Esophagus muscularis mucosa (tissue), 4 donors: ENCODE measurements around the gene NRXN3. TPM values are rescaled to one million over a fixed set of nuclear protein-coding genes. Genes with fewer than 3 reads are reported as not detected.

Source experiments
- DNase-seq: peaks from one replicate; pipeline ENCODE4 v3.0.0-alpha.2; 2017; ENCODE audit errors: extremely low spot score
- H3K27ac ChIP-seq, 4 donors: fragments of 200-600 bp; sonication (generic); replicated peaks in 1 of 4; 1 replicate in 3 of 4; 2 replicates in 1 of 4; pipeline ENCODE4 v1.5.1; 2016 to 2019; ENCODE audit warnings: mild to moderate bottlenecking in 1 of 4
- H3K27me3 ChIP-seq, 4 donors: fragments of 200-600 bp; sonication (generic); one replicate each; pipeline versions ENCODE4 v1.5.1 to v1.6.0; 2016 to 2019
- H3K36me3 ChIP-seq, 4 donors: fragments of 200-600 bp; sonication (generic); one replicate each; pipeline ENCODE4 v1.5.1; 2016 to 2019
- H3K4me1 ChIP-seq, 4 donors: fragments of 200-600 bp; sonication (generic); one replicate each; pipeline ENCODE4 v1.5.1; 2016 to 2019
- H3K4me3 ChIP-seq, 4 donors: fragments of 200-600 bp; sonication (generic); 1 replicate in 2 of 4; 2 replicates in 2 of 4; pipeline ENCODE4 v1.5.1; 2016 to 2019; ENCODE audit warnings: mild to moderate bottlenecking in 4 of 4, moderate library complexity in 1 of 4
- H3K9me3 ChIP-seq, 4 donors: fragments of 200-600 bp; sonication (generic); 1 replicate in 3 of 4; 2 replicates in 1 of 4; pipeline ENCODE4 v1.5.1; 2016 to 2019
- EP300 ChIP-seq: sonication (generic); formaldehyde crosslinking; IDR thresholded peaks from one replicate; pipeline ENCODE4 v1.6.1; 2017; ENCODE audit warnings: antibody characterized with exemption
- POLR2A ChIP-seq: fragments of 450-650 bp; IDR thresholded peaks from one replicate; pipeline ENCODE4 v1.6.1; 2017; ENCODE audit warnings: antibody characterized with exemption, moderate library complexity, mild to moderate bottlenecking, low read depth
- POLR2AphosphoS5 ChIP-seq, 2 donors: sonication (generic); formaldehyde crosslinking; IDR thresholded peaks; one replicate each; pipeline ENCODE4 v1.6.1; 2017; ENCODE audit warnings: antibody characterized with exemption in 2 of 2
- WGBS: methylation state at CpG from one replicate; pipeline ENCODE4 v1.1.5; 2018; 5-methylcytosine and 5-hydroxymethylcytosine counted together
- intact Hi-C: fragments of 100-400 bp; cut with DNase I; formaldehyde crosslinking; loops from one replicate; pipeline ENCODE4 v1.15.1; 2023
- total RNA-seq, 4 donors: library from RNA; depleted of rRNA; stranded (reverse); fragments of >200 nt; gene quantifications; one replicate each; pipeline versions ENCODE4 v1.1.0 to v1.2.1, GENCODE V29; 2016
- TF ChIP-seq, protein P1 (sequence below), 3 experiments: fragments of 200-600 bp in 2 of 3; fragments of 450-650 bp in 1 of 3; sonication (generic) in 2 of 3; IDR thresholded peaks; one replicate each; pipeline ENCODE4 v1.5.1; 2017 to 2019; ENCODE audit warnings: antibody characterized with exemption in 3 of 3, mild to moderate bottlenecking in 2 of 3, moderate library complexity in 1 of 3

NRXN3 gene
- total RNA-seq, 4 donors from 2014 or later = 71.1 to 159 (median 122) TPM

GRCh38 chr14:79586416-79586815 lies 1416.2 kb downstream of the NRXN3 start:
- peaks cover 0 to 53% (median 44%) of the 10 kb centered on the region in 4 donors for H3K4me1 ChIP-seq
- WGBS = 100% methylated on average over 5 of the region's 5 CpGs
- H3K9me3 ChIP-seq = no peaks in the 10 kb centered on the region
- peak overlapping the region in 3 of 4 donors; percentile 8 to 56 (median 31) for H3K27ac ChIP-seq
- intact Hi-C loops = no loop called here
- no peak for DNase-seq
- TF ChIP-seq POLR2A (no peak), POLR2AphosphoS5 (IDR thresholded peaks at IDR 0.05) (no peak), EP300 (no peak)
- TF ChIP-seq, protein P1, sequence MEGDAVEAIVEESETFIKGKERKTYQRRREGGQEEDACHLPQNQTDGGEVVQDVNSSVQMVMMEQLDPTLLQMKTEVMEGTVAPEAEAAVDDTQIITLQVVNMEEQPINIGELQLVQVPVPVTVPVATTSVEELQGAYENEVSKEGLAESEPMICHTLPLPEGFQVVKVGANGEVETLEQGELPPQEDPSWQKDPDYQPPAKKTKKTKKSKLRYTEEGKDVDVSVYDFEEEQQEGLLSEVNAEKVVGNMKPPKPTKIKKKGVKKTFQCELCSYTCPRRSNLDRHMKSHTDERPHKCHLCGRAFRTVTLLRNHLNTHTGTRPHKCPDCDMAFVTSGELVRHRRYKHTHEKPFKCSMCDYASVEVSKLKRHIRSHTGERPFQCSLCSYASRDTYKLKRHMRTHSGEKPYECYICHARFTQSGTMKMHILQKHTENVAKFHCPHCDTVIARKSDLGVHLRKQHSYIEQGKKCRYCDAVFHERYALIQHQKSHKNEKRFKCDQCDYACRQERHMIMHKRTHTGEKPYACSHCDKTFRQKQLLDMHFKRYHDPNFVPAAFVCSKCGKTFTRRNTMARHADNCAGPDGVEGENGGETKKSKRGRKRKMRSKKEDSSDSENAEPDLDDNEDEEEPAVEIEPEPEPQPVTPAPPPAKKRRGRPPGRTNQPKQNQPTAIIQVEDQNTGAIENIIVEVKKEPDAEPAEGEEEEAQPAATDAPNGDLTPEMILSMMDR (IDR thresholded peaks at IDR 0.05) = no peak
- H3K27me3 ChIP-seq = no peaks in the 10 kb centered on the region
- no peak overlapping the region for H3K4me3 ChIP-seq
- no peaks in the 10 kb centered on the region for H3K36me3 ChIP-seq

- no peak for DNase-seq
- no peaks in the 10 kb centered on the region for H3K36me3 ChIP-seq
- H3K9me3 ChIP-seq = no peaks in the 10 kb centered on the region
- no peak for TF ChIP-seq EP300
- TF ChIP-seq, protein P1 (IDR thresholded peaks at IDR 0.05) = peak in 1 of 3 experiments; percentile 19
- peaks cover 0 to 50% (median 44%) of the 10 kb centered on the region in 4 donors for H3K4me1 ChIP-seq
- H3K27me3 ChIP-seq = no peaks in the 10 kb centered on the region
- peak overlapping the region; percentile 4 to 56 (median 19) for H3K27ac ChIP-seq
- H3K4me3 ChIP-seq = no peak overlapping the region
- WGBS = 25% methylated on average over 7 of the region's 7 CpGs
- intact Hi-C loops = no loop called here
Observed at GRCh38 chr14:79586989-79587598, 1416.9 kb downstream of the NRXN3 start.

- Histone ChIP-seq H3K27ac (no peak overlapping the region), H3K36me3 (no peaks in the 10 kb centered on the region), H3K4me1 (peaks cover 0 to 49% (median 44%) of the 10 kb centered on the region in 4 donors), H3K27me3 (no peaks in the 10 kb centered on the region), H3K9me3 (no peaks in the 10 kb centered on the region), H3K4me3 (no peak overlapping the region)
- intact Hi-C loops = no loop called here
- DNase-seq = no peak
- TF ChIP-seq POLR2AphosphoS5 (IDR thresholded peaks at IDR 0.05) = no peak
- no peak for TF ChIP-seq POLR2A
- TF ChIP-seq, protein P1 (IDR thresholded peaks at IDR 0.05) = no peak
- TF ChIP-seq EP300 = no peak
- 72% methylated on average over 1 of the region's 1 CpG for WGBS
Observed at GRCh38 chr14:79587875-79588274, 1417.7 kb downstream of the NRXN3 start.

DNA sequence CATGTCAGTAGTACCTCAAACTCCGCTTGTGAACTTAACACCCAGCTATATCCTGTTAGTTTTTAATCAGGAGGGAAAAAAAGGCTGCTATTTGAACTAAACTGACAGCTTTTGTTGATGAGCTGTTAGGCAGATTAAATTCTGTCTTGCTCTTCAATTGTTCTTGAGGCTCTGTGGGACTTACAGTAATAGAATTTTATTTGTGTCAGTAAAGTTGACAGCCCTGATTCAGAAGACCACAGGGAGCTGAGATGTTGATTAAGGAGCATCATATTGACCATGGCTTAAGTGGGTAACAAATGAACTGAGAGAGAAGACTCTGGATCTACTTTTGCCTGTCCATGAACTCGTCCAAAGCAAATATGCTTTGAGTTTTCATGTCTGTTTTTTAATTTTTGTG lies 1418.2 kb downstream of the NRXN3 start:
- no peaks in the 10 kb centered on the region for H3K27me3 ChIP-seq
- no peaks in the 10 kb centered on the region for H3K36me3 ChIP-seq
- intact Hi-C loops = no loop called here
- H3K9me3 ChIP-seq = no peaks in the 10 kb centered on the region
- DNase-seq = no peak
- no peak for TF ChIP-seq POLR2A
- no peak for TF ChIP-seq POLR2AphosphoS5 (IDR thresholded peaks at IDR 0.05)
- no peak for TF ChIP-seq EP300
- TF ChIP-seq, protein P1 (IDR thresholded peaks at IDR 0.05) = no peak
- 47% methylated on average over 2 of the region's 2 CpGs for WGBS
- no peak overlapping the region for H3K4me3 ChIP-seq
- H3K27ac ChIP-seq = no peak overlapping the region
- H3K4me1 ChIP-seq = peaks cover 0 to 48% (median 44%) of the 10 kb centered on the region in 4 donors

GRCh38 chr14:79596551-79596950 lies 1426.4 kb downstream of the NRXN3 start:
- Histone ChIP-seq H3K36me3 (no peaks in the 10 kb centered on the region), H3K4me3 (no peak overlapping the region), H3K27me3 (no peaks in the 10 kb centered on the region), H3K27ac (no peak overlapping the region), H3K4me1 (peaks cover 0 to 15% (median 10%) of the 10 kb centered on the region in 4 donors), H3K9me3 (no peaks in the 10 kb centered on the region)
- intact Hi-C loops = no loop called here
- DNase-seq = no peak
- TF ChIP-seq, protein P1 (IDR thresholded peaks at IDR 0.05) = no peak
- TF ChIP-seq POLR2A (no peak), EP300 (no peak), POLR2AphosphoS5 (IDR thresholded peaks at IDR 0.05) (no peak)
- 80% methylated on average over 4 of the region's 4 CpGs for WGBS
